B cell (primary cell): Measurements from ENCODE around the gene MATR3. TPM values are rescaled to one million over a fixed set of nuclear protein-coding genes. Genes with fewer than 3 reads are reported as not detected.

Source experiments
- ATAC-seq: fragments of 200-7000 bp; cut with Tn5 transposase; one replicate; pipeline ENCODE4 v1.10.0; 2021; ENCODE audit warnings: low read depth, mild to moderate bottlenecking, moderate number of reproducible peaks, moderate library complexity
- CTCF ChIA-PET: fragments of 350-600 bp; sonication (Branson Sonifier 250); formaldehyde crosslinking; loops from one replicate; lab custom pipeline; 2021; ENCODE audit warnings: antibody characterized with exemption, inconsistent platforms; lab: Charles Lee
- POLR2A ChIA-PET: fragments of 350-600 bp; sonication (Branson Sonifier 250); formaldehyde crosslinking; loops from one replicate; lab custom pipeline; 2021; ENCODE audit warnings: antibody characterized with exemption; lab: Charles Lee
- DNase-seq: peaks from one replicate; pipeline ENCODE4 v3.0.0; 2013
- H2AFZ ChIP-seq: 2 replicates; pipeline ENCODE4 v1.6.1; 2012; ENCODE audit warnings: mild to moderate bottlenecking, low read depth, low read length; ENCODE audit not compliant: insufficient read depth, poor library complexity, severe bottlenecking
- H3K27ac ChIP-seq, 2 donors: 1 replicate in 1 of 2; 2 replicates in 1 of 2; pipeline ENCODE4 v1.5.1; 2012 to 2013; ENCODE audit warnings: low read length in 2 of 2, mild to moderate bottlenecking in 2 of 2, moderate library complexity in 1 of 2
- H3K27me3 ChIP-seq, 4 experiments: fragments of 200-600 bp in 1 of 4; sonication (generic) in 1 of 4; replicated peaks in 1 of 4; 1 replicate in 2 of 4; 2 replicates in 2 of 4; pipeline versions ENCODE4 v1.6.1 to v1.7.0; 2013 to 2016; ENCODE audit warnings: low read length in 3 of 4, mild to moderate bottlenecking in 2 of 4, mixed read lengths in 1 of 4, moderate library complexity in 1 of 4; ENCODE audit not compliant: insufficient read depth in 4 of 4, control insufficient read depth in 3 of 4; ENCODE audit errors: control extremely low read depth in 1 of 4
- H3K36me3 ChIP-seq, 2 experiments: replicated peaks in 1 of 2; 1 replicate in 1 of 2; 2 replicates in 1 of 2; pipeline versions ENCODE4 v1.6.1 to v1.7.1; 2013; ENCODE audit warnings: low read length in 1 of 2; ENCODE audit not compliant: insufficient read depth in 2 of 2, control insufficient read depth in 1 of 2; ENCODE audit errors: control extremely low read depth in 1 of 2, extremely low read depth in 1 of 2
- H3K4me1 ChIP-seq, 2 donors: fragments of 200-600 bp in 1 of 2; sonication (generic) in 1 of 2; 1 replicate in 1 of 2; 2 replicates in 1 of 2; pipeline versions ENCODE4 v1.5.1 to v1.6.1; 2013 to 2017; ENCODE audit warnings: low read length in 2 of 2; ENCODE audit not compliant: control insufficient read depth in 2 of 2, insufficient read depth in 2 of 2
- H3K4me2 ChIP-seq: replicated peaks from 2 replicates; pipeline ENCODE3; 2012; ENCODE audit warnings: mild to moderate bottlenecking, low read depth, low read length; ENCODE audit not compliant: poor library complexity, severe bottlenecking
- H3K4me3 ChIP-seq, 5 experiments: fragments of 200-600 bp in 1 of 5; sonication (generic) in 1 of 5; 1 replicate in 3 of 5; 2 replicates in 2 of 5; pipeline versions ENCODE4 v1.5.1 to v1.7.0; 2011 to 2016; ENCODE audit warnings: low read length in 4 of 5, mild to moderate bottlenecking in 4 of 5, low read depth in 2 of 5, control low read depth in 1 of 5, moderate library complexity in 1 of 5; ENCODE audit not compliant: insufficient read depth in 1 of 5; ENCODE audit errors: control extremely low read depth in 1 of 5, extremely low read depth in 1 of 5
- H3K79me2 ChIP-seq: fragments of 200-600 bp; sonication (generic); one replicate; pipeline ENCODE4 v1.6.0; 2016; ENCODE audit warnings: low read length; ENCODE audit not compliant: control insufficient read depth, insufficient read depth
- H3K9ac ChIP-seq: fragments of 200-600 bp; sonication (generic); 2 replicates; pipeline ENCODE4 v1.6.1; 2017; ENCODE audit warnings: mild to moderate bottlenecking, low read length, moderate library complexity
- H3K9me3 ChIP-seq, 3 donors: one replicate each; pipeline versions ENCODE4 v1.6.1 to v1.7.1; 2013; ENCODE audit warnings: low read length in 2 of 3; ENCODE audit not compliant: control insufficient read depth in 2 of 3, insufficient read depth in 1 of 3; ENCODE audit errors: control extremely low read depth in 1 of 3
- H4K20me1 ChIP-seq: 2 replicates; pipeline ENCODE4 v1.6.0; 2012; ENCODE audit warnings: mild to moderate bottlenecking, low read length; ENCODE audit not compliant: insufficient read depth, control insufficient read depth, poor library complexity, severe bottlenecking
- H3K27ac Mint-ChIP-seq: one replicate; pipeline ENCODE4 v1.8.0; 2021; ENCODE audit warnings: mixed read lengths
- H3K27me3 Mint-ChIP-seq: one replicate; pipeline ENCODE4 v1.8.0; 2021; ENCODE audit warnings: mixed read lengths
- H3K4me1 Mint-ChIP-seq: one replicate; pipeline ENCODE4 v1.8.0; 2021; ENCODE audit warnings: mixed read lengths
- H3K4me3 Mint-ChIP-seq: one replicate; pipeline ENCODE4 v1.8.0; 2021; ENCODE audit warnings: mixed read lengths
- H3K9me3 Mint-ChIP-seq: one replicate; pipeline ENCODE4 v1.8.0; 2022; ENCODE audit warnings: mixed read lengths; ENCODE audit not compliant: insufficient read depth
- CTCF ChIP-seq: fragments of 200-600 bp; IDR thresholded peaks from one replicate; pipeline ENCODE4 v1.8.0; 2022; ENCODE audit warnings: antibody characterized with exemption, mild to moderate bottlenecking
- EZH2 ChIP-seq: IDR thresholded peaks from 2 replicates; pipeline ENCODE4 v1.6.1; 2012; ENCODE audit warnings: borderline replicate concordance, low read depth, mild to moderate bottlenecking, moderate library complexity, low read length; ENCODE audit not compliant: insufficient read depth, poor library complexity, severe bottlenecking
- WGBS: methylation state at CpG from one replicate; pipeline ENCODE4 v1.1.5; 2013; ENCODE audit warnings: missing lambda C conversion rate; ENCODE audit not compliant: insufficient coverage; 5-methylcytosine and 5-hydroxymethylcytosine counted together
- intact Hi-C: fragments of 100-400 bp; cut with micrococcal nuclease; formaldehyde crosslinking; loops from one replicate; pipeline ENCODE4 v1.10.0; 2022
- polyA plus RNA-seq: library from polyadenylated mRNA; depleted of rRNA; stranded (reverse); fragments of >200 nt; gene quantifications from 2 replicates; pipeline ENCODE4 v1.2.3, GENCODE V29; 2012
- total RNA-seq, 2 donors: library from RNA; stranded (reverse); fragments of 120-200 nt in 1 of 2; gene quantifications; 1 replicate in 1 of 2; 2 replicates in 1 of 2; pipeline versions ENCODE4 v1.2.3 to v1.2.4, GENCODE V29; 2013 to 2022

MATR3 gene
- total and polyA plus RNA-seq, 2 donors (not counting 1 experiment from before 2014, with no cell fraction given) = 76.7 to 243 TPM

- peaks cover 2% of the 10 kb centered on the region for H3K4me1 Mint-ChIP-seq
- Histone ChIP-seq H3K4me2 (no peak overlapping the region), H3K9ac (no peak overlapping the region), H3K27ac (no peak overlapping the region), H3K27me3 (no peaks in the 10 kb centered on the region), H4K20me1 (no peaks in the 10 kb centered on the region), H3K4me1 (no peaks in the 10 kb centered on the region), H3K4me3 (no peak overlapping the region), H3K79me2 (peaks cover 5% of the 10 kb centered on the region), H3K9me3 (no peaks in the 10 kb centered on the region), H2AFZ (no peak overlapping the region), H3K36me3 (peaks cover 3 to 31% of the 10 kb centered on the region in 2 experiments)
- H3K27ac Mint-ChIP-seq = no peak overlapping the region
- POLR2A ChIA-PET = no interaction called here
- WGBS = no CpG with 5 or more reads among the region's 3 CpGs
- CTCF ChIA-PET = interaction anchor here (0.9 kb wide), 1 partner anchor 10 kb away, joined by 3 read pairs; no protein-coding TSS in a partner anchor
- DNase-seq = no peak
- TF ChIP-seq CTCF = no peak
- TF ChIP-seq EZH2 = no peak
- ATAC-seq = no peak
- intact Hi-C loops = no loop called here
- H3K9me3 Mint-ChIP-seq = no peaks in the 10 kb centered on the region
- H3K4me3 Mint-ChIP-seq = no peak overlapping the region
- H3K27me3 Mint-ChIP-seq = no peaks in the 10 kb centered on the region
Measured at GRCh38 chr5:139285651-139286392, 7.7 kb upstream of the MATR3 start.
